IMR-90 (cell line): ENCODE data around the gene FAM219A.

Source experiments
- CHD1 ChIP-seq: IDR thresholded peaks from 2 replicates; pipeline ENCODE4 v1.6.1; 2012; ENCODE audit warnings: low read depth, low read length, improper control_type of control experiment
- MXI1 ChIP-seq: IDR thresholded peaks from 2 replicates; pipeline ENCODE4 v1.6.1; 2012; ENCODE audit warnings: low read depth, mild to moderate bottlenecking, low read length, moderate library complexity, borderline replicate concordance
- POLR2A ChIP-seq: IDR thresholded peaks from 2 replicates; pipeline ENCODE4 v1.6.1; 2012; ENCODE audit warnings: mild to moderate bottlenecking, low read depth, low read length
- SMC3 ChIP-seq: fragments of 150-350 bp; IDR thresholded peaks from 2 replicates; pipeline ENCODE4 v1.6.1; 2016; ENCODE audit warnings: low read depth, mild to moderate bottlenecking, antibody characterized with exemption, low read length, moderate library complexity
- TF ChIP-seq, protein P1 (sequence below): conservative IDR thresholded peaks from 2 replicates; pipeline ENCODE4 v1.5.1; 2012; ENCODE audit warnings: mild to moderate bottlenecking, low read depth, low read length, improper control_type of control experiment
- TF ChIP-seq, protein P2 (sequence below): fragments of 150-350 bp; IDR thresholded peaks from 2 replicates; pipeline ENCODE4 v1.6.1; 2016; ENCODE audit warnings: low read depth, mild to moderate bottlenecking, low read length, moderate library complexity, borderline replicate concordance

DNA sequence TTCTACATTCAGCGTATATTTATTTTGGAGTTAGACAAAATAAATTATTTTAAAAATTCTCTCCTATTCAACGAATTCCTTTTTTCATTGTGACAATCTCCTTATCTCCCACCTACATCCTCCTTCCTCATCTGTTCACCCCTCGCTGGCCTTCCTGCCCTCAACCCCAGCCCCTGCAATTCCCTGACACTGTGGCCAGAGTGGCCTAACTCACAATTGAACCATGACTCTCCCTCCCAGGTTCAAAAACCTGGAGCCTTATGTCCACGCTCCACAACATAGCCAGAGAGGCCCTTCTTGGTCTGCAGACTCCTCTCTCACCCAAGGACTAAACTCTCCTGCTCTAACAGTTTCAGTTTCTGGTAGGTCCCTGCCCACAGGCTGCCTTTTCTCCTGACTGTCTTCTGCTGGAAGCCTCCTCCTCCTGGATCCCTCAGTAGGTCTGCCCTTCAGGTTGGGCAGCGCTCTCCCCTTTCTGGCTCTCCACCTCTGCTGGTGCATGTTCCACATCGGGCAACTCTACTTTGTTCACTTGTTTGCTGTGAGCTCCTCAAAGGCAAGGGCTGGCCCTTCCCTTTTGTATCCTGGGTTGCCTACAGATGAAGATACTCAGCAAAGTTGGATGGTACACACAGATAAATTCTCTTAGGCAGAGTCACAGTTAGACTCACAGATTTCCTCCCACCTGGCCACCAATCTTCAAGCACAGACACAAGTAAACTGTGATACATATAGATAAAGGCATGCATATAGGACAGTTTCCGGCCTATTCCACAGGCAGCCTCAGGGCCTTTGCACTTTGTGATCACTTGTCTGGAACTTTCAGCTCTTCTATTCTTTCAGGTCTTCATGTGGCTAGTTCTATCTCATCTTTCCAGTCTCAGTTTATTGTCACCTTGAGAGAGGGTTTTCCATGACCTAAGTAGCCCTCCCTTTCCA is 61.8 kb downstream of the FAM219A start:
- TF ChIP-seq, protein P1, sequence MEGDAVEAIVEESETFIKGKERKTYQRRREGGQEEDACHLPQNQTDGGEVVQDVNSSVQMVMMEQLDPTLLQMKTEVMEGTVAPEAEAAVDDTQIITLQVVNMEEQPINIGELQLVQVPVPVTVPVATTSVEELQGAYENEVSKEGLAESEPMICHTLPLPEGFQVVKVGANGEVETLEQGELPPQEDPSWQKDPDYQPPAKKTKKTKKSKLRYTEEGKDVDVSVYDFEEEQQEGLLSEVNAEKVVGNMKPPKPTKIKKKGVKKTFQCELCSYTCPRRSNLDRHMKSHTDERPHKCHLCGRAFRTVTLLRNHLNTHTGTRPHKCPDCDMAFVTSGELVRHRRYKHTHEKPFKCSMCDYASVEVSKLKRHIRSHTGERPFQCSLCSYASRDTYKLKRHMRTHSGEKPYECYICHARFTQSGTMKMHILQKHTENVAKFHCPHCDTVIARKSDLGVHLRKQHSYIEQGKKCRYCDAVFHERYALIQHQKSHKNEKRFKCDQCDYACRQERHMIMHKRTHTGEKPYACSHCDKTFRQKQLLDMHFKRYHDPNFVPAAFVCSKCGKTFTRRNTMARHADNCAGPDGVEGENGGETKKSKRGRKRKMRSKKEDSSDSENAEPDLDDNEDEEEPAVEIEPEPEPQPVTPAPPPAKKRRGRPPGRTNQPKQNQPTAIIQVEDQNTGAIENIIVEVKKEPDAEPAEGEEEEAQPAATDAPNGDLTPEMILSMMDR: no peak
- TF ChIP-seq POLR2A (no peak), SMC3 (no peak), MXI1 (no peak), CHD1 (no peak)
- TF ChIP-seq, protein P2, sequence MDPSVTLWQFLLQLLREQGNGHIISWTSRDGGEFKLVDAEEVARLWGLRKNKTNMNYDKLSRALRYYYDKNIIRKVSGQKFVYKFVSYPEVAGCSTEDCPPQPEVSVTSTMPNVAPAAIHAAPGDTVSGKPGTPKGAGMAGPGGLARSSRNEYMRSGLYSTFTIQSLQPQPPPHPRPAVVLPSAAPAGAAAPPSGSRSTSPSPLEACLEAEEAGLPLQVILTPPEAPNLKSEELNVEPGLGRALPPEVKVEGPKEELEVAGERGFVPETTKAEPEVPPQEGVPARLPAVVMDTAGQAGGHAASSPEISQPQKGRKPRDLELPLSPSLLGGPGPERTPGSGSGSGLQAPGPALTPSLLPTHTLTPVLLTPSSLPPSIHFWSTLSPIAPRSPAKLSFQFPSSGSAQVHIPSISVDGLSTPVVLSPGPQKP: no peak
